Measurements from ENCODE around the gene ARHGAP26.

ARHGAP26 gene

GRCh38 chr5:143129910-143130612 is 359.9 kb downstream of the ARHGAP26 start:
- DNase-seq, result no peak

- no peak for DNase-seq
These were observed 360.6 kb downstream of the ARHGAP26 start for GRCh38 chr5:143130613-143131305.

- DNase-seq, result no peak
These were observed 361.8 kb downstream of the ARHGAP26 start for GRCh38 chr5:143131972-143132371.

GRCh38 chr5:143132739-143133138 is 362.6 kb downstream of the ARHGAP26 start:
- no peak for DNase-seq

- no peak for DNase-seq
These were observed 363.5 kb downstream of the ARHGAP26 start for GRCh38 chr5:143133721-143134120.

- no peak for DNase-seq
These were observed 364.1 kb downstream of the ARHGAP26 start for GRCh38 chr5:143134269-143134668.

- DNase-seq, result no peak
These were observed 364.7 kb downstream of the ARHGAP26 start for GRCh38 chr5:143134900-143135299.

GRCh38 chr5:143135832-143136551 is 365.8 kb downstream of the ARHGAP26 start:
- no peak for DNase-seq

GRCh38 chr5:143138839-143139238 is 368.7 kb downstream of the ARHGAP26 start:
- DNase-seq, result no peak

- DNase-seq, result no peak
These were observed 369.4 kb downstream of the ARHGAP26 start for GRCh38 chr5:143139585-143139984.

GRCh38 chr5:143140492-143141203 is 370.5 kb downstream of the ARHGAP26 start:
- DNase-seq, result no peak

- DNase-seq, result no peak
These were observed 371.5 kb downstream of the ARHGAP26 start for GRCh38 chr5:143141652-143142051.

- no peak for DNase-seq
These were observed 372.6 kb downstream of the ARHGAP26 start for GRCh38 chr5:143142596-143143435.

- DNase-seq, result no peak
These were observed 373.8 kb downstream of the ARHGAP26 start for GRCh38 chr5:143143973-143144372.

- DNase-seq, result no peak
These were observed 375.3 kb downstream of the ARHGAP26 start for GRCh38 chr5:143145243-143146160.

GRCh38 chr5:143146161-143146560 is 376.0 kb downstream of the ARHGAP26 start:
- no peak for DNase-seq

- DNase-seq, result no peak
These were observed 377.2 kb downstream of the ARHGAP26 start for GRCh38 chr5:143147383-143147782.

- DNase-seq, result no peak
These were observed 377.7 kb downstream of the ARHGAP26 start for GRCh38 chr5:143147902-143148301.

- no peak for DNase-seq
These were observed 378.6 kb downstream of the ARHGAP26 start for GRCh38 chr5:143148771-143149170.

- no peak for DNase-seq
These were observed 379.6 kb downstream of the ARHGAP26 start for GRCh38 chr5:143149759-143150158.

- no peak for DNase-seq
These were observed 381.0 kb downstream of the ARHGAP26 start for GRCh38 chr5:143151056-143151700.
